Measurements from ENCODE around the gene JPH4. TPM values are rescaled to one million over a fixed set of nuclear protein-coding genes. Genes with fewer than 3 reads are reported as not detected.
"Not testable (repeated sequence)": the region's sequence is repeated elsewhere in the genome, so short reads cannot be mapped to it uniquely, and the experiment has no call there.

JPH4 gene
- total RNA-seq, 1 donor from 2014 or later = 6.2 TPM

DNA sequence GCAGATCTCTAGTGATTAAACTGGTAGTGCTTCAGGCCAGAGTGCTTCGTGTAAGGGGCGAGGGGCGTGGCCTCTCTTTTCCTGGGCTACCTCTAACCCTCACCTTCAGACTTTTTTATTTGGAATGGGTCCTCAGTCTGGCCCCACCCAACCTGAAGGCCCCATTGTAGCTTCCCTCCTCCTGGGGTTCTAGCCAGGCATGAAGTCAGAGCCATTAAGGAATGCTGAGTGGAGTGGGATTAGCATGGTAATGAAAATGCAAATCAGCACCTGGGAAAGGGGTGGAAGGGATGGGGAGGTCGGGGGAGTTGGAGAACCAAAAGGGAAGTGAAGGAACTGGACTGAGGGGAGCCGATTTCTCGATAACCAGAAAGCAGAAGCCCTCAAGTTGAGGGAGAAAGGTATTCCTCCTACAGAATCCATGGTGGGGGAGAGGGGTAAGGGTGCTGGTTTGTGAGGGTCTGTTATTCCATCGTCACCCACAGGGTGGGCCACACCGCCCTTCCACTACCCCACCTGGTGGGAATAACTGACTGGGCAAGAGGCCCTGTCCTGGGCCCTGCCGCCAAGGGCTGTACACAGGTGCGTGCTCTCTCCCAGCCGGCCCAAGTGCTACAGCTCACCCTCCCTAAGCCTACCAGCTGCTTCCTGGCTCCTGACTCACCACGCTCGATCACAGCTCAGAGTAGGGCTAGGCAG, 41.1 kb downstream of the JPH4 start:
- Histone ChIP-seq H3K9me3 (no peaks in the 10 kb centered on the region), H3K4me3 (no peak overlapping the region), H3K27ac (no peak overlapping the region), H3K27me3 (no peaks in the 10 kb centered on the region), H3K4me1 (no peaks in the 10 kb centered on the region), H3K36me3 (no peaks in the 10 kb centered on the region)
- intact Hi-C loops (cut with DNase I) = no loop called here
- TF ChIP-seq, protein P1, sequence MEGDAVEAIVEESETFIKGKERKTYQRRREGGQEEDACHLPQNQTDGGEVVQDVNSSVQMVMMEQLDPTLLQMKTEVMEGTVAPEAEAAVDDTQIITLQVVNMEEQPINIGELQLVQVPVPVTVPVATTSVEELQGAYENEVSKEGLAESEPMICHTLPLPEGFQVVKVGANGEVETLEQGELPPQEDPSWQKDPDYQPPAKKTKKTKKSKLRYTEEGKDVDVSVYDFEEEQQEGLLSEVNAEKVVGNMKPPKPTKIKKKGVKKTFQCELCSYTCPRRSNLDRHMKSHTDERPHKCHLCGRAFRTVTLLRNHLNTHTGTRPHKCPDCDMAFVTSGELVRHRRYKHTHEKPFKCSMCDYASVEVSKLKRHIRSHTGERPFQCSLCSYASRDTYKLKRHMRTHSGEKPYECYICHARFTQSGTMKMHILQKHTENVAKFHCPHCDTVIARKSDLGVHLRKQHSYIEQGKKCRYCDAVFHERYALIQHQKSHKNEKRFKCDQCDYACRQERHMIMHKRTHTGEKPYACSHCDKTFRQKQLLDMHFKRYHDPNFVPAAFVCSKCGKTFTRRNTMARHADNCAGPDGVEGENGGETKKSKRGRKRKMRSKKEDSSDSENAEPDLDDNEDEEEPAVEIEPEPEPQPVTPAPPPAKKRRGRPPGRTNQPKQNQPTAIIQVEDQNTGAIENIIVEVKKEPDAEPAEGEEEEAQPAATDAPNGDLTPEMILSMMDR (IDR thresholded peaks at IDR 0.05) = no peak
- ATAC-seq (no peak), DNase-seq (no peak)

DNA sequence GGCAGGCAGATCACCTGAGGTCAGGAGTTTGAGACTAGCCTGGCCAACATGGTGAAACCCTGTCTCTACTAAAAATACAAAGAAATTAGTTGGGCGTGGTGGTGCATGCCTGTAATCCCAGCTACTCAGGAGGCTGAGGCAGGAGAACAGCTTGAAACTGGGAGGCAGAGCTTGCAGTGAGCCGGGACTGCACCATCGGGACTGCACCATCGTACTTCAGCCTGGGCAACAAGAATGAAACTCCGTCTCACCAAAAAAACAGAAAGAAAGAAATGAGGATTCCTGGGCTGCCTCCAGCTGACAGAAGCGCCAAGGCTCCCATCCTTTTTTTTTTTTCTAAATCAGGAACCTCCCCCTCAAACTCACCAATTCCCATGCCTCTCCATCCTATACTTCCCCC, 41.7 kb downstream of the JPH4 start:
- H3K4me3 ChIP-seq; H3K27ac ChIP-seq; H3K4me1 ChIP-seq; intact Hi-C loops (cut with DNase I); ATAC-seq; H3K9me3 ChIP-seq; DNase-seq; H3K36me3 ChIP-seq; H3K27me3 ChIP-seq: not testable (repeated sequence)

- DNase-seq = no peak
- intact Hi-C loops (cut with DNase I) = no loop called here
- H3K4me3 ChIP-seq = no peak overlapping the region
- no peak overlapping the region for H3K27ac ChIP-seq
- TF ChIP-seq, protein P1 (IDR thresholded peaks at IDR 0.05) = no peak
- ATAC-seq = no peak
- H3K4me1 ChIP-seq = no peaks in the 10 kb centered on the region
- H3K36me3 ChIP-seq = no peaks in the 10 kb centered on the region
- no peaks in the 10 kb centered on the region for H3K27me3 ChIP-seq
- H3K9me3 ChIP-seq = no peaks in the 10 kb centered on the region
These were observed 42.1 kb downstream of the JPH4 start for GRCh38 chr14:23536494-23536893.

DNA sequence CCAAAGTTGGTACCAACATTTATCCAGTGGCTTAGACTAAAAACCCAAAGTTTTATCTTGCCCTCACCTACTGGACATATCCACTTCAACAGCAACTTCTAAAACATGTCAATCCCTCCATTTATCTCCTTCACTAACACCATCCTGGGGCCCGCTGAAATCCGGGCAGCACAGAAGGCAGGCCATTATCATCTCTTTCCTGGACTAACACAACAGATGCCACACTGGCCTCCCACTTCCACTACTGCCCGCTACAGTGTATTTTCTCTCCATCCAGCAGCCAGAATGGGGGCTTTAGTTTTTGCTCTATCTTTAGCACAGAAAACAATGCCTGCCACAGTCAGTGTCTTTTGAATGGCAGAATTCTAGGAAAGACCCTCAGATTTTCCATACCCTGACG, 42.6 kb downstream of the JPH4 start:
- Histone ChIP-seq H3K27ac (no peak overlapping the region), H3K9me3 (no peaks in the 10 kb centered on the region), H3K4me3 (no peak overlapping the region), H3K4me1 (no peaks in the 10 kb centered on the region), H3K36me3 (no peaks in the 10 kb centered on the region), H3K27me3 (no peaks in the 10 kb centered on the region)
- TF ChIP-seq, protein P1 (IDR thresholded peaks at IDR 0.05) = no peak
- ATAC-seq (no peak), DNase-seq (no peak)
- intact Hi-C loops (cut with DNase I) = no loop called here

- TF ChIP-seq, protein P1 (IDR thresholded peaks at IDR 0.05) = no peak
- Histone ChIP-seq H3K36me3 (no peaks in the 10 kb centered on the region), H3K9me3 (no peaks in the 10 kb centered on the region), H3K27ac (no peak overlapping the region), H3K4me1 (no peaks in the 10 kb centered on the region), H3K4me3 (no peak overlapping the region), H3K27me3 (no peaks in the 10 kb centered on the region)
- no peak for ATAC-seq
- DNase-seq = no peak
- intact Hi-C loops (cut with DNase I) = no loop called here
These were observed 44.7 kb downstream of the JPH4 start for GRCh38 chr14:23533652-23534435.

DNA sequence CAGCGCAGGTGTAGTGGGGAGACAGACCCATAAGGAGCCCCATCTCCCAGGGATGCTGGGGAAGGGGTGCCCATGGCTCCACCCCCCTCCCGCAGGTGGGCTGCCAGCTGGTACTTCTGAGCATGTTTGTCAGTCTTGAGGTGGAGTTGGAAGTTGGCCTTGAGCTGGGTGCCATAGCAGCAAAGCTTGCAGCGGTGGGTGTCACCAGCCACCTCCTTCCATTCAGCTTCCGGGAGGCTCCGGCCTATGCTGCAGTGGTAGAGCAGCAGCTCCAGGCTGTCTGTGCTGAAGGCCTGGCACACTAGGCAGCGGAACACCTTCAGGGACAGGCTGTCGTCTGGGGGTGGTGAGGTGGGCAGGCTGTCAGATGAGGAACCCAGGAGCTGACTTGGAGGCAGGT, 45.9 kb downstream of the JPH4 start:
- TF ChIP-seq, protein P1 (IDR thresholded peaks at IDR 0.05) = no peak
- no peak overlapping the region for H3K4me3 ChIP-seq
- H3K4me1 ChIP-seq = no peaks in the 10 kb centered on the region
- H3K27me3 ChIP-seq = no peaks in the 10 kb centered on the region
- intact Hi-C loops (cut with DNase I) = no loop called here
- DNase-seq (no peak), ATAC-seq (no peak)
- H3K36me3 ChIP-seq = no peaks in the 10 kb centered on the region
- H3K9me3 ChIP-seq = no peaks in the 10 kb centered on the region
- no peak overlapping the region for H3K27ac ChIP-seq
